ENCODE measurements around the gene MRE11.

DNA sequence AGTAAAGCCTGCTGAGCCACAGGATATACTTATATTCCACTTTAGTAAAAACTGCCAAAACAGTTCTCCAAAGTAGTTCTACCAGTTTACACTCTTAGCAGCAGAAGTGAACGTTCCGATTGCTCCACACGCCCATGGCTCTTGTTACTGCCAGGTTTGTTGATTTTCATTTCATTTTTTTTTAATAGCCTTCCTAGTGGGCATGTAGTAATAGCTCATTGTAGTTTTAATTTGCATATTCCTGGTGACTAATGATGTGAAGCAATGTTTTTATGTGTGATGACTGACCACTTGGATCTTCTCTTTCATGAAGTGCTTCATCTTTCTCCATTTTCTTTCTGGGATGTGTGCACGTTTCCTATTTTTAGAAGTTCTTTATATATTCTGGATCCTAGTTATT, 13.8 kb upstream of the MRE11 start:
- TF ChIP-seq, protein P1, sequence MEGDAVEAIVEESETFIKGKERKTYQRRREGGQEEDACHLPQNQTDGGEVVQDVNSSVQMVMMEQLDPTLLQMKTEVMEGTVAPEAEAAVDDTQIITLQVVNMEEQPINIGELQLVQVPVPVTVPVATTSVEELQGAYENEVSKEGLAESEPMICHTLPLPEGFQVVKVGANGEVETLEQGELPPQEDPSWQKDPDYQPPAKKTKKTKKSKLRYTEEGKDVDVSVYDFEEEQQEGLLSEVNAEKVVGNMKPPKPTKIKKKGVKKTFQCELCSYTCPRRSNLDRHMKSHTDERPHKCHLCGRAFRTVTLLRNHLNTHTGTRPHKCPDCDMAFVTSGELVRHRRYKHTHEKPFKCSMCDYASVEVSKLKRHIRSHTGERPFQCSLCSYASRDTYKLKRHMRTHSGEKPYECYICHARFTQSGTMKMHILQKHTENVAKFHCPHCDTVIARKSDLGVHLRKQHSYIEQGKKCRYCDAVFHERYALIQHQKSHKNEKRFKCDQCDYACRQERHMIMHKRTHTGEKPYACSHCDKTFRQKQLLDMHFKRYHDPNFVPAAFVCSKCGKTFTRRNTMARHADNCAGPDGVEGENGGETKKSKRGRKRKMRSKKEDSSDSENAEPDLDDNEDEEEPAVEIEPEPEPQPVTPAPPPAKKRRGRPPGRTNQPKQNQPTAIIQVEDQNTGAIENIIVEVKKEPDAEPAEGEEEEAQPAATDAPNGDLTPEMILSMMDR (IDR thresholded peaks at IDR 0.05), result no peak
- TF ChIP-seq EP300 (IDR thresholded peaks at IDR 0.05) (no peak), POLR2A (IDR thresholded peaks at IDR 0.05) (no peak)
